GM12874 (cell line): Measurements from ENCODE around the gene MEIS2.

ENCODE experiments used
- TF ChIP-seq, protein P1 (sequence below): IDR thresholded peaks from 2 replicates; pipeline ENCODE4 v1.5.1; 2011; ENCODE audit warnings: low read depth, mild to moderate bottlenecking, control low read depth, low read length, moderate library complexity; ENCODE audit not compliant: insufficient read depth

MEIS2 gene

DNA sequence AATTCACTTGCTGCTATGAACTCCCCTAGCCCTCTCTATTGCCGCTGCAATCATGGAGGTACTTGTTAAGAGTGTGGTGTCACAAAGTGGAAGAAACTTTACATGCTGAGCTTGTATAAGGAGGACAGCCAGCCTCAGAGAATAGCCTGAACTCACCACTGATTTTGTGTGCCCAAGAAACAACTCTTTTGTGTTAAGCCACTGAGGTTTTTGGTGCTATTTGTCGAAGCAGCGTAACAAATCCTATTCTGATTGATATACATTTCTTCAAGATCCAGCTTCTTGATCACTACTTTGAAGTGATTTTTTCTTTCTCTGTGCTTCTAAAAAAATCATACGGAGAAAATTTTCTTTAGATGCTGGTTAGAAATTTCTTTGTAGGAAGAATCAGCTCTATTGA is 132.4 kb downstream of the MEIS2 start:
- TF ChIP-seq, protein P1, sequence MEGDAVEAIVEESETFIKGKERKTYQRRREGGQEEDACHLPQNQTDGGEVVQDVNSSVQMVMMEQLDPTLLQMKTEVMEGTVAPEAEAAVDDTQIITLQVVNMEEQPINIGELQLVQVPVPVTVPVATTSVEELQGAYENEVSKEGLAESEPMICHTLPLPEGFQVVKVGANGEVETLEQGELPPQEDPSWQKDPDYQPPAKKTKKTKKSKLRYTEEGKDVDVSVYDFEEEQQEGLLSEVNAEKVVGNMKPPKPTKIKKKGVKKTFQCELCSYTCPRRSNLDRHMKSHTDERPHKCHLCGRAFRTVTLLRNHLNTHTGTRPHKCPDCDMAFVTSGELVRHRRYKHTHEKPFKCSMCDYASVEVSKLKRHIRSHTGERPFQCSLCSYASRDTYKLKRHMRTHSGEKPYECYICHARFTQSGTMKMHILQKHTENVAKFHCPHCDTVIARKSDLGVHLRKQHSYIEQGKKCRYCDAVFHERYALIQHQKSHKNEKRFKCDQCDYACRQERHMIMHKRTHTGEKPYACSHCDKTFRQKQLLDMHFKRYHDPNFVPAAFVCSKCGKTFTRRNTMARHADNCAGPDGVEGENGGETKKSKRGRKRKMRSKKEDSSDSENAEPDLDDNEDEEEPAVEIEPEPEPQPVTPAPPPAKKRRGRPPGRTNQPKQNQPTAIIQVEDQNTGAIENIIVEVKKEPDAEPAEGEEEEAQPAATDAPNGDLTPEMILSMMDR = no peak

DNA sequence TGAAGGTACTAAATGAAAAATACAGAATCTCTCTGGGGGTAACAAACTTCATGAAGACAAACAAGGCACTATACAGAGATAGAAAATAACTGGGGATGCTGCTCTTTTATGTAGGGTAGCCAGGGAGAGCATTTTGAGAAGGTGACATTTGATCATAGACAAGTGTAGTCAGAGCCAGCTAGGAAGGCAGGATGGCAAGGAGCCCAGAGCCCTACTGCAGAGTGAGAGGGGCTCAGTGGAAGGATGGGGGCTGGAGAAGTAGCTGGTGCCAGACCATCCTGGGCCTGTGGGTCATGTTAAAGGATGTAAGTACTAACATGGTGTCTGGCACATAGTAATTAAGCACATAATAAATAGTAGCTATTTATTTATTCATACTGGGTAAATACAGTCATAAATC is 133.6 kb downstream of the MEIS2 start:
- TF ChIP-seq, protein P1 = no peak

DNA sequence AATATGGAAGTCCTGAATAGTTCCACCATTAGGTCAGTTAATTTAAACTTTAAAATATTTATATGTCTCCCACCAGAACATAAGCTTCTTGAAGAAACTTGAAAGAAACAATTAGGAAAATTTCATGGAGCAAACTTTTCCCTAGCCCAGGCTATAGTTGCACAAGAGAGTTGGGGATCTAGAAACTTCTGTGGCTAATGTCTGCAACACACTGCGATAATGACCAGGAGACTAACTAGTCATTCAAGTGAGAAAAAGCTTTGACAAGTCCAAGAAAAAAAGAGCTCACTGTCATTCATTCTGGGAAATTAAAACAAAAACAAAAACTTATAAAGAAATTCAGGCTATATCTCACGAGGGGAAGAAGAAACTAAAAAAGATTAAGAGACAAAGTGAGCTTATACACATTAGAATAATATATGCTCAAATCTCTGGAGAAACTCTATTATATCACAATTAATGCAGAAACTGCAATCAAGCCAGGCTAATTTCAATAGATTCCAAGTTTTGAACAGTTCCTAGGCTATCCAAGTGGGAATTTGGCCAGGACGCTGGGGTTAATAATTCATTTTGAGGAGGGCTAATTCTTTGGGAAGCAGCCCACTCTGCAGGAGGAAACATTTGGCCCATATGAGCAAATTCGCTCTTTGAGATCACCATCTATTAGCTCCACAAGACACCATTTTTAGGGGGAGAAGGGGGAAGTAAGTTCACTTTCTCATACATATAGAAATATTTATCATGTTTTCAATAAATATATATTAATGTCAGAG is 134.6 kb downstream of the MEIS2 start:
- TF ChIP-seq, protein P1 = no peak

DNA sequence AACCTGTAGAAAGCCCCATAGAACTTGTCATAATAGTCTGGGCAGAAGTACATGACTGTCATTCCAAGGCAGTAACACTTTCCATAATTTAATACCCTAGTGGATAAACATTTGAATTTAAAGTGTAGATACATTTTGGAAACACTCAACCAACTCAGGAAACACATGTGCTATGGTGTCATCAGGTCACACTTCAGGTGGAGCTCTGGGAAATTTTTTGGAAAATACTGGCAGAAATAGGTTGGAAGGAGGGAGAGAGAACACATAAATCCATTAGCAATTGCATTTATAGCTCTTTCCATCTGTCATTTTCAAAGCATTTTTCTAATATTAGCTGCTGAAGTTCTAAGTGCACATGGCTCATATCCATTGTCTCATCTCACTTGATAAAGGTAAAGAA is 135.7 kb downstream of the MEIS2 start:
- TF ChIP-seq, protein P1 = no peak

DNA sequence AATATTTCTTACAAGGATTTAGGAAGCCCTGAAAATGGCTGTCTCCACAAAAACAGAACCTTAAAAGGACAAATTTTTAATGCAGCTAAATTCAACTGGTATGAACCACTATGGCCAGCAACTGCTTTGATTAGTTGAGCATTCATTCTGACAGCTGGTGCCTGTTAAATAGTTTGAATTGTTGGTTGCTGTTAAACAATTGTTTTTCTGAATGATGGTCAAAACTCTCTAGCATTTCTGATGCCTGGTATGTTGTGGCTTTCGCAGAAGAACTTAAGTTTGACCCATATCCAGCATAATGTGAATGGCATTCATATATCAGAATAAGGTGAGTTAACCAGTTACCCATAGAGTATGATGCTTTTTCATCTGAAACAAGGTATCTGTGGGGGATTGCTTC is 138.4 kb downstream of the MEIS2 start:
- TF ChIP-seq, protein P1 = no peak

DNA sequence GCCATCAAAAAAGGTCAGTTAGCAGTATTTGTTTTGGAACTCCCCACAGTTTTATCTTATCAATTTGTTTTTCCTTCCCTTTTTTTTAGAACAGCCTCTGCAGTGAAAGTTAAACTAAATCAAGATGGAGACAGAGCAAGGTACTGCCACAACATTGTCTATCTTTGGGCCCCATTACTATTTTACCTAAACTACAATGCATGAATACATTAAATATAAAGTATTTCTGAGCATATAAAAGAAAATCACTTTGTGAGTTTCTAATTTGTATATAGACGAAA is 139.5 kb downstream of the MEIS2 start:
- TF ChIP-seq, protein P1 = no peak

DNA sequence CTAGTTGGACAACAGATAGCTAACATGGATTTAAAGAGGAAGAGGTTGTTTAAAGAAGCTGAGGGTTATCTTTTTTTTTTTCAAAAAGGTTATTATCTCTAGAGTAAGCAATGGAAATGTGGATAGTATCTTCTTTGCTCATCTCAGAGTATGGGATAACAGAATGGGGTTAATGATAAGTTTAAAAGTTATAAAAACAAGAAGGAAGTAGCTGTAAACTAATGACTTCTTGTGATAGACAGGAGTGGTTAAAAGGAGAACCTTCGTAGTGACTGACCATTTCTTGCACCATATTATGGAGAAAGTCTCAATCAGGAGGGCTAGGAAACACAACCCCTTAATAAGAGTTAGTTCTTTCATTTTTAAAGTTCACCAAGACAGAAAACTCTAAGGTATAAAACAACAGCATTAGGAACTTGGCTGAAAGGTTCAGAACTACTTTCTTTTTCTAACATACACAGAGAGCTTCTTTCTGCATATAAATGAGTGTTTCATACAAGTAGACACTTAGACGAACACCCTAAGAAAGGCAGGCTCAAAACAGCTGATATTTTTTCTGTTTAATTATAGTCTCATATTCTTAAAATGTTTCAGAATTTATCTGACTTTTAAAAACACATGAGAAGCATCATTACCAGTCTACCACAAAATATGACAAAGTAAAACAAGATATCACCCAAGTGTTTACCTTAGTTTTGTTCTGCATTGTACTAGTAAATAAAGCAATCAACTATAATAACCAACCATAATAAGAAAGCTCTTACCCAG is 140.0 kb downstream of the MEIS2 start:
- TF ChIP-seq, protein P1 = no peak
